Progenitor cell of endocrine pancreas (in vitro differentiated cells): ENCODE data around the gene COL27A1. TPM values are rescaled to one million over a fixed set of nuclear protein-coding genes. Genes with fewer than 3 reads are reported as not detected.
A peak's percentile ranks its signal among the peaks of the same experiment; 100 is the strongest.

Experiments used
- DNase-seq: peaks from one replicate; pipeline ENCODE4 v3.0.0; 2021; ENCODE audit warnings: low spot score; ENCODE audit not compliant: unreplicated experiment
- H3K27ac Mint-ChIP-seq: 2 replicates; pipeline ENCODE4 v1.8.0; 2021; ENCODE audit warnings: mild to moderate bottlenecking, moderate library complexity, mixed read lengths
- H3K27me3 Mint-ChIP-seq: 2 replicates; pipeline ENCODE4 v1.8.0; 2021; ENCODE audit warnings: mixed read lengths
- H3K36me3 Mint-ChIP-seq: 2 replicates; pipeline ENCODE4 v1.8.0; 2022; ENCODE audit warnings: mixed read lengths; ENCODE audit not compliant: insufficient read depth
- H3K4me1 Mint-ChIP-seq: 2 replicates; pipeline ENCODE4 v1.8.0; 2021; ENCODE audit warnings: low read depth, mixed read lengths
- H3K4me3 Mint-ChIP-seq: 2 replicates; pipeline ENCODE4 v1.8.0; 2021; ENCODE audit warnings: low read depth, mild to moderate bottlenecking, moderate library complexity, mixed read lengths
- H3K9me3 Mint-ChIP-seq: 2 replicates; pipeline ENCODE4 v1.8.0; 2021; ENCODE audit warnings: low read depth, mixed read lengths
- total RNA-seq: library from RNA; stranded (reverse); gene quantifications from 2 replicates; pipeline ENCODE4 v1.2.1, GENCODE V29; 2021
- TF ChIP-seq, protein P1 (sequence below): fragments of 200-600 bp; sonication (generic); IDR thresholded peaks from one replicate; pipeline ENCODE4 v1.5.0; 2021; ENCODE audit warnings: antibody characterized with exemption, mild to moderate bottlenecking; ENCODE audit not compliant: unreplicated experiment

Gene COL27A1
- total RNA-seq, 1 donor from 2014 or later = 178 TPM

- Mint-ChIP-seq H3K9me3 (peaks cover 3% of the 10 kb centered on the region), H3K4me1 (peaks cover 2% of the 10 kb centered on the region), H3K36me3 (no peaks in the 10 kb centered on the region), H3K27me3 (peaks cover 19% of the 10 kb centered on the region), H3K27ac (peak overlapping the region; percentile 2), H3K4me3 (no peak overlapping the region)
- DNase-seq = no peak
- TF ChIP-seq, protein P1, sequence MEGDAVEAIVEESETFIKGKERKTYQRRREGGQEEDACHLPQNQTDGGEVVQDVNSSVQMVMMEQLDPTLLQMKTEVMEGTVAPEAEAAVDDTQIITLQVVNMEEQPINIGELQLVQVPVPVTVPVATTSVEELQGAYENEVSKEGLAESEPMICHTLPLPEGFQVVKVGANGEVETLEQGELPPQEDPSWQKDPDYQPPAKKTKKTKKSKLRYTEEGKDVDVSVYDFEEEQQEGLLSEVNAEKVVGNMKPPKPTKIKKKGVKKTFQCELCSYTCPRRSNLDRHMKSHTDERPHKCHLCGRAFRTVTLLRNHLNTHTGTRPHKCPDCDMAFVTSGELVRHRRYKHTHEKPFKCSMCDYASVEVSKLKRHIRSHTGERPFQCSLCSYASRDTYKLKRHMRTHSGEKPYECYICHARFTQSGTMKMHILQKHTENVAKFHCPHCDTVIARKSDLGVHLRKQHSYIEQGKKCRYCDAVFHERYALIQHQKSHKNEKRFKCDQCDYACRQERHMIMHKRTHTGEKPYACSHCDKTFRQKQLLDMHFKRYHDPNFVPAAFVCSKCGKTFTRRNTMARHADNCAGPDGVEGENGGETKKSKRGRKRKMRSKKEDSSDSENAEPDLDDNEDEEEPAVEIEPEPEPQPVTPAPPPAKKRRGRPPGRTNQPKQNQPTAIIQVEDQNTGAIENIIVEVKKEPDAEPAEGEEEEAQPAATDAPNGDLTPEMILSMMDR = no peak
These were observed 24.6 kb upstream of the COL27A1 start for GRCh38 chr9:114130624-114131277.

- no peak for DNase-seq
- Mint-ChIP-seq H3K4me1 (no peaks in the 10 kb centered on the region), H3K9me3 (peaks cover 3% of the 10 kb centered on the region), H3K27ac (no peak overlapping the region), H3K36me3 (no peaks in the 10 kb centered on the region), H3K27me3 (peaks cover 19% of the 10 kb centered on the region), H3K4me3 (no peak overlapping the region)
- TF ChIP-seq, protein P1 = no peak
These were observed 23.4 kb upstream of the COL27A1 start for GRCh38 chr9:114131808-114132549.

GRCh38 chr9:114132550-114132918, 22.8 kb upstream of the COL27A1 start:
- H3K9me3 Mint-ChIP-seq = peaks cover 9% of the 10 kb centered on the region
- H3K27me3 Mint-ChIP-seq = peaks cover 25% of the 10 kb centered on the region
- no peaks in the 10 kb centered on the region for H3K4me1 Mint-ChIP-seq
- H3K4me3 Mint-ChIP-seq = no peak overlapping the region
- no peak overlapping the region for H3K27ac Mint-ChIP-seq
- no peaks in the 10 kb centered on the region for H3K36me3 Mint-ChIP-seq
- TF ChIP-seq, protein P1 = no peak
- DNase-seq = no peak

- no peak overlapping the region for H3K27ac Mint-ChIP-seq
- no peak overlapping the region for H3K4me3 Mint-ChIP-seq
- no peaks in the 10 kb centered on the region for H3K36me3 Mint-ChIP-seq
- H3K4me1 Mint-ChIP-seq = peaks cover 3% of the 10 kb centered on the region
- H3K9me3 Mint-ChIP-seq = peaks cover 6% of the 10 kb centered on the region
- TF ChIP-seq, protein P1 = no peak
- H3K27me3 Mint-ChIP-seq = peaks cover 23% of the 10 kb centered on the region
- DNase-seq = no peak
These were observed 20.4 kb upstream of the COL27A1 start for GRCh38 chr9:114134827-114135396.

DNA sequence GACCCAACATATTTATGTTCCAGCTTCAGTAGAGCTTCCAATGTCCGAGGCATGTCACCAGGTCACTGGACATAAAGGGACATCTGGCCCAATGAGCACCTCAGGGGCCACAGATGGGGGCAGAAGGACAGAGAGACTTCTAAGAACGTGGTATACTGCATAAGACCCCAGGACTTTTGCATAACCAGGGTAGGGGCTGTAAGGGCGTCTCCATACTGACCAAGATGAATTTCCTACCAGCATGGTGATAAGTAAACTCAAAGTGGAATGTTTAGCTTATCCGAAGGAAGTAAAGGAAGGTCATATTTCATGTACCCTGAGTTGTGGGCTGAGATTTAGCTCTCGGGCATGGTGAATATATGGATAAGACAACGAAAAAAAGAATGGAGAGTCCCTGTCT, 17.5 kb upstream of the COL27A1 start:
- peaks cover 6% of the 10 kb centered on the region for H3K9me3 Mint-ChIP-seq
- DNase-seq = no peak
- TF ChIP-seq, protein P1 = no peak
- peaks cover 10% of the 10 kb centered on the region for H3K4me1 Mint-ChIP-seq
- no peak overlapping the region for H3K27ac Mint-ChIP-seq
- H3K27me3 Mint-ChIP-seq = peaks cover 41% of the 10 kb centered on the region
- H3K4me3 Mint-ChIP-seq = no peak overlapping the region
- H3K36me3 Mint-ChIP-seq = no peaks in the 10 kb centered on the region
